Vagina (tissue), 2 donors: ENCODE results near the gene FAM20A.

ENCODE experiments used
- CTCF ChIP-seq, 3 experiments: fragments of 450-650 bp in 2 of 3; fragments of 200-600 bp in 1 of 3; sonication (generic) in 1 of 3; IDR thresholded peaks; one replicate each; pipeline ENCODE4 v1.5.1; 2017 to 2019; ENCODE audit warnings: antibody characterized with exemption in 3 of 3, mild to moderate bottlenecking in 2 of 3, moderate library complexity in 2 of 3
- POLR2A ChIP-seq, 2 donors: fragments of 450-650 bp; IDR thresholded peaks; one replicate each; pipeline ENCODE4 v1.6.1; 2017; ENCODE audit warnings: antibody characterized with exemption in 2 of 2, mild to moderate bottlenecking in 2 of 2, moderate library complexity in 2 of 2

GRCh38 chr17:68614718-68615117 is 13.6 kb upstream of the FAM20A start:
- TF ChIP-seq CTCF (IDR thresholded peaks at IDR 0.05) (no peak), POLR2A (IDR thresholded peaks at IDR 0.05) (no peak)
